ENCODE data around the gene GRP. TPM values are rescaled to one million over a fixed set of nuclear protein-coding genes. Genes with fewer than 3 reads are reported as not detected.

The GRP gene
- total RNA-seq, 1 donor from 2014 or later = not detected

DNA sequence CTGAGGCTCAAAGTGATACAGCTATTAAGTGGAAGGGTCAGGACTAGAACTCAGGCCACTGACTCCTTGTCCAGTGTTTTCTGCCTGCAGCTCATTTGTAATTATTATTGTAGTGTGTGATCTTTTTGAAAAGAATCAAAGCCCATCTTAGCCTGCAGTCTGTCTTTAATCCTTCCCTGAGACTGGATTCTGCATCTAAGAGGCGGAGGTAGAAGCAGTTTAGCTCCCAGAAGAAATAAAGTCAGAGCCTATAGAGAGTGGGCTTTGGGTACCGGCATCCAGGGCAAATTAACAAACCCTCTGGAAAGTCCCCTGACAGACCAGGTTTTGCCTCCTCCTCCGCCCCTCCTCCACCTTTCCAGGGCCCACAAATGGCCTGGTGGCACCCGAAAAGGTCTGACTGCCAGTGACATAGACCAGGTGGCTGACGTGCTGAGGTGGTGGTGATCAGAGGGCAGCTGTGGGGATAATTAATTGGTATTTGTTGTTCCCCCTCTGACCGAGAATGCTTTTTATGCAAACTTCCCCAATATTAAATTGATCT, 55.5 kb downstream of the GRP start:
- TF ChIP-seq, protein P1, sequence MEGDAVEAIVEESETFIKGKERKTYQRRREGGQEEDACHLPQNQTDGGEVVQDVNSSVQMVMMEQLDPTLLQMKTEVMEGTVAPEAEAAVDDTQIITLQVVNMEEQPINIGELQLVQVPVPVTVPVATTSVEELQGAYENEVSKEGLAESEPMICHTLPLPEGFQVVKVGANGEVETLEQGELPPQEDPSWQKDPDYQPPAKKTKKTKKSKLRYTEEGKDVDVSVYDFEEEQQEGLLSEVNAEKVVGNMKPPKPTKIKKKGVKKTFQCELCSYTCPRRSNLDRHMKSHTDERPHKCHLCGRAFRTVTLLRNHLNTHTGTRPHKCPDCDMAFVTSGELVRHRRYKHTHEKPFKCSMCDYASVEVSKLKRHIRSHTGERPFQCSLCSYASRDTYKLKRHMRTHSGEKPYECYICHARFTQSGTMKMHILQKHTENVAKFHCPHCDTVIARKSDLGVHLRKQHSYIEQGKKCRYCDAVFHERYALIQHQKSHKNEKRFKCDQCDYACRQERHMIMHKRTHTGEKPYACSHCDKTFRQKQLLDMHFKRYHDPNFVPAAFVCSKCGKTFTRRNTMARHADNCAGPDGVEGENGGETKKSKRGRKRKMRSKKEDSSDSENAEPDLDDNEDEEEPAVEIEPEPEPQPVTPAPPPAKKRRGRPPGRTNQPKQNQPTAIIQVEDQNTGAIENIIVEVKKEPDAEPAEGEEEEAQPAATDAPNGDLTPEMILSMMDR (IDR thresholded peaks at IDR 0.05; ENCODE audit: unreplicated experiment) = no peak
- no peak overlapping the region for H3K4me3 Mint-ChIP-seq (ENCODE audit: unreplicated experiment)
- DNase-seq (ENCODE audit: low spot score) = no peak
- peaks cover 24% of the 10 kb centered on the region for H3K27me3 Mint-ChIP-seq (ENCODE audit: unreplicated experiment)
- H3K27ac Mint-ChIP-seq (ENCODE audit: unreplicated experiment) = no peak overlapping the region
- no peaks in the 10 kb centered on the region for H3K4me1 Mint-ChIP-seq (ENCODE audit: unreplicated experiment)
- no peaks in the 10 kb centered on the region for H3K36me3 Mint-ChIP-seq (ENCODE audit: low read depth, unreplicated experiment)
- H3K9me3 Mint-ChIP-seq (ENCODE audit: unreplicated experiment) = no peaks in the 10 kb centered on the region

DNA sequence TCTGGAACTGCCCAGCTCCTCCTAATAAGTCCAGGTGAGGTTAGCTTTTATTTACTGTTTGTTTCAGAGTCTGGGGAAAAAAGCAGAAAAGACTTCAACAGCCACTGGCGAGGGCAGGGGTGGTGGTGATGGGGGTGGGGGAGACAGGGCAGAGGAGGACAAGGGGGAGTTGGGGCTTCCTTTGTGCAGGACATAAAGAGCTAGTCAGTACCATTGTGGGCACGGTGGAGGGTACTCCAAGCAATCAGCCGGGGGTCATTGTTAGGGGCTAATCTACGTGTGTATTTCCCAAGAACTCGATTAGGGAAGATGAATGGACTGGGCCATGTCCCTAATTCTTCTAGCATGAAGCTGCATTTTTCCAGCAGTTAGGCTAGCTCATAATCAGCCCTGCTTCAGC, 56.1 kb downstream of the GRP start:
- TF ChIP-seq, protein P1 (IDR thresholded peaks at IDR 0.05; ENCODE audit: unreplicated experiment) = no peak
- Mint-ChIP-seq H3K27ac (ENCODE audit: unreplicated experiment) (no peak overlapping the region), H3K36me3 (ENCODE audit: low read depth, unreplicated experiment) (no peaks in the 10 kb centered on the region), H3K4me1 (ENCODE audit: unreplicated experiment) (no peaks in the 10 kb centered on the region), H3K9me3 (ENCODE audit: unreplicated experiment) (no peaks in the 10 kb centered on the region), H3K4me3 (ENCODE audit: unreplicated experiment) (no peak overlapping the region), H3K27me3 (ENCODE audit: unreplicated experiment) (peaks cover 22% of the 10 kb centered on the region)
- no peak for DNase-seq (ENCODE audit: low spot score)

DNA sequence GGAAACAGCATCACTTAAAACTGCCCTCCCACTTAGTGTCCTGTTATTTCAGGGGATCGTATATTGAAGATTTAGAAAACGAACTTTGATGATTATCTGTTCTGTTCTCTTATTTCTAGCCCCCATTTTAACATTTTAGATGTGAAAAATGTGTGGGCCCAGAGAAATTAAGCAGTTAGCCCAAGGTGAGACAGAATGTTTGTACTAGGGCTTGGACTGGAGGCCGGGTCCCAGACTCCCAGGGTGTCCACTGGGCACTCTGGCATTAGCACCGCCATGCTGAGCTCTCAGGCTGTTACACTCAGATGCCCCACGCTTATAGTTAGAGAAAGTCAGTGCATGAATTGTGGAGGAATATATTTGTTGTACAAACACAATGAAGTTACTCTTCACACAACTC, 58.8 kb downstream of the GRP start:
- Mint-ChIP-seq H3K27ac (ENCODE audit: unreplicated experiment) (no peak overlapping the region), H3K36me3 (ENCODE audit: low read depth, unreplicated experiment) (no peaks in the 10 kb centered on the region), H3K4me1 (ENCODE audit: unreplicated experiment) (no peaks in the 10 kb centered on the region), H3K9me3 (ENCODE audit: unreplicated experiment) (no peaks in the 10 kb centered on the region), H3K27me3 (ENCODE audit: unreplicated experiment) (peaks cover 19% of the 10 kb centered on the region), H3K4me3 (ENCODE audit: unreplicated experiment) (no peak overlapping the region)
- TF ChIP-seq, protein P1 (IDR thresholded peaks at IDR 0.05; ENCODE audit: unreplicated experiment) = no peak
- no peak for DNase-seq (ENCODE audit: low spot score)

DNA sequence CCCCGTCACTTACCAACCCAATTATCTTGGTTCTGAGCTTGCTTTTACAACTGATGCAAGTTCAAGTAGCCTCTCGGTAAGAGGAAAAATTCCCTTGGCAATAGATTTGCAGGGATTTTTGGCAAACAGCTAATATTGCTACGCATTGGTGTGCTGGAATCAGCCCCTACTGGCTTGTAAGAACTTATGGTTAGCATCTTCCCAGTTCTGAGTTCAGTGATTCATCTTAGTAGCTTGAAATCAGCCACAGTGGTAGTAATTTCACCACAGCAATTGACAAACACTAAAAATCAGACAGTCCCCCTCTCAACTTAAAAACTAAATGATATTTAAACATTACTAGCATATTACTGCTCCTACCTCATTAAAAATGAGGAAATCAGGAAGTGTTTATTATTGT, 59.2 kb downstream of the GRP start:
- peaks cover 17% of the 10 kb centered on the region for H3K27me3 Mint-ChIP-seq (ENCODE audit: unreplicated experiment)
- TF ChIP-seq, protein P1 (IDR thresholded peaks at IDR 0.05; ENCODE audit: unreplicated experiment) = no peak
- no peak for DNase-seq (ENCODE audit: low spot score)
- no peak overlapping the region for H3K4me3 Mint-ChIP-seq (ENCODE audit: unreplicated experiment)
- no peaks in the 10 kb centered on the region for H3K36me3 Mint-ChIP-seq (ENCODE audit: low read depth, unreplicated experiment)
- no peaks in the 10 kb centered on the region for H3K4me1 Mint-ChIP-seq (ENCODE audit: unreplicated experiment)
- H3K27ac Mint-ChIP-seq (ENCODE audit: unreplicated experiment) = no peak overlapping the region
- no peaks in the 10 kb centered on the region for H3K9me3 Mint-ChIP-seq (ENCODE audit: unreplicated experiment)

DNA sequence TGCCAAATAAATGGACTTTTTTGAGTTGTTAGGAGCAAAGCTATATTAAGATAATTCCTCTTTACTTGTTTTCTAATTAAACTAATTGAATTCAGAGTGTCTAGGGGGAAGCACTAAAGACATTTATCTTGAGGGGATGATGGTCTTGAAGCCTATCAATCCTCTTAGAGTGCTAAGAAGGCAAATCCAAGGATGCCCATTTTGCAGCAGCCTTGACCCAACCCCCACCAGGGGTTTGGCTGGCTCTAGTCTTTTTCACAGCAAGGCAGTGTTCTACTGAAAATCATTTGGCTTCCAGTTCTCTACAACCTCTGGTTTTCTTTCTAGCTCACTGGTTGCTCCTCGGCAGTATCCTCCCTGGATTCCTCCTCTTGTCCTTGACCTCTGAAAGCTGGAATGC, 59.8 kb downstream of the GRP start:
- no peaks in the 10 kb centered on the region for H3K4me1 Mint-ChIP-seq (ENCODE audit: unreplicated experiment)
- no peak overlapping the region for H3K4me3 Mint-ChIP-seq (ENCODE audit: unreplicated experiment)
- TF ChIP-seq, protein P1 (IDR thresholded peaks at IDR 0.05; ENCODE audit: unreplicated experiment) = no peak
- H3K9me3 Mint-ChIP-seq (ENCODE audit: unreplicated experiment) = no peaks in the 10 kb centered on the region
- peaks cover 12% of the 10 kb centered on the region for H3K27me3 Mint-ChIP-seq (ENCODE audit: unreplicated experiment)
- no peak overlapping the region for H3K27ac Mint-ChIP-seq (ENCODE audit: unreplicated experiment)
- DNase-seq (ENCODE audit: low spot score) = no peak
- H3K36me3 Mint-ChIP-seq (ENCODE audit: low read depth, unreplicated experiment) = no peaks in the 10 kb centered on the region

Other genes starting within 250 kb of the GRP start
- 24.6 TPM for gene SEC11C, start 80.3 kb upstream of the GRP start, total RNA-seq (ENCODE audit: unreplicated experiment)
- not detected for gene RAX, start 53.3 kb downstream of the GRP start, total RNA-seq (ENCODE audit: unreplicated experiment)
- not detected for gene CPLX4, start 98.5 kb downstream of the GRP start, total RNA-seq (ENCODE audit: unreplicated experiment)
- 38.5 TPM for gene LMAN1, start 139.1 kb downstream of the GRP start, total RNA-seq (ENCODE audit: unreplicated experiment)

All from endothelial cell (in vitro differentiated cells).